Adrenal gland (tissue), 12 donors: ENCODE data around the gene NCK1. TPM values are rescaled to one million over a fixed set of nuclear protein-coding genes. Genes with fewer than 3 reads are reported as not detected.

Experiments used
- DNase-seq, 7 donors: peaks; one replicate each; pipeline ENCODE4 v3.0.0-alpha.2; 2019 to 2020
- H3K27ac ChIP-seq, 5 donors: fragments of 200-600 bp; sonication (generic) in 4 of 5; 1 replicate in 3 of 5; 2 replicates in 2 of 5; pipeline versions ENCODE4 v1.5.1 to v1.8.0; 2016 to 2020; ENCODE audit warnings: mild to moderate bottlenecking in 1 of 5
- H3K27me3 ChIP-seq: fragments of 200-600 bp; 2 replicates; pipeline ENCODE4 v1.8.0; 2021
- H3K36me3 ChIP-seq, 2 donors: fragments of 200-600 bp; replicated peaks in 1 of 2; 1 replicate in 1 of 2; 2 replicates in 1 of 2; pipeline versions ENCODE4 v1.5.1 to v1.8.0; 2018 to 2022
- H3K4me1 ChIP-seq, 2 donors: fragments of 200-600 bp; replicated peaks in 1 of 2; 1 replicate in 1 of 2; 2 replicates in 1 of 2; pipeline versions ENCODE4 v1.5.1 to v1.8.0; 2018 to 2021
- H3K4me3 ChIP-seq, 4 donors: fragments of 200-600 bp; sonication (generic) in 3 of 4; one replicate each; pipeline ENCODE4 v1.5.1; 2016 to 2018
- H3K9me3 ChIP-seq, 3 donors: fragments of 200-600 bp; sonication (generic) in 1 of 3; replicated peaks in 1 of 3; 1 replicate in 2 of 3; 2 replicates in 1 of 3; pipeline versions ENCODE4 v1.5.1 to v1.8.0; 2016 to 2021
- CTCF ChIP-seq, 6 experiments: fragments of 450-650 bp in 4 of 6; fragments of 200-600 bp in 2 of 6; sonication (generic) in 1 of 6; IDR thresholded peaks; 1 replicate in 5 of 6; 2 replicates in 1 of 6; pipeline versions ENCODE4 v1.5.1 to v1.8.0; 2016 to 2021; ENCODE audit warnings: antibody characterized with exemption in 6 of 6, mild to moderate bottlenecking in 2 of 6, moderate library complexity in 1 of 6
- POLR2A ChIP-seq, 2 donors: fragments of 450-650 bp; IDR thresholded peaks; one replicate each; pipeline ENCODE4 v1.6.1; 2017; ENCODE audit warnings: antibody characterized with exemption in 2 of 2, mild to moderate bottlenecking in 2 of 2, moderate library complexity in 1 of 2
- WGBS, 4 donors: extraction: QIAGEN DNeasy Blood & Tissue Kit in 2 of 4; methylation state at CpG; one replicate each; pipeline versions ENCODE4 v1.1.5 to v1.1.7; 2013 to 2017; 5-methylcytosine and 5-hydroxymethylcytosine counted together
- intact Hi-C, 2 donors: fragments of 100-400 bp; cut with DNase I; formaldehyde crosslinking; loops; one replicate each; pipeline versions ENCODE4 v1.14.1 to v1.15.0; 2022 to 2023
- polyA plus RNA-seq, 3 donors: library from polyadenylated mRNA; stranded (reverse); fragments of 200-250 nt in 2 of 3; fragments of 350-450 nt in 1 of 3; fragmentation: Illumina TruSeq in 1 of 3; extraction: RNeasy Lipid Tissue Mini Kit (QIAGEN cat#74804) in 1 of 3; gene quantifications; one replicate each; pipeline ENCODE4 v1.2.3, GENCODE V29; 2013 to 2014
- total RNA-seq, 9 donors: library from RNA; depleted of rRNA in 4 of 9; stranded (reverse); fragments of >200 nt in 4 of 9; fragments of 120-200 nt in 1 of 9; fragmentation: NEBNext Ultra II Directional in 1 of 9; extraction: Animal tissue kit (Norgen Biotek cat#: 25700) in 1 of 9; gene quantifications; one replicate each; pipeline versions ENCODE4 v1.1.0 to v1.2.4, GENCODE V29; 2013 to 2023
- donor health status: healthy with polysubstance abuse.
- donor health status: Bipolar disorder and iron deficiency.
- donor health status: DM: yes; HTN: yes; CAD: no.
- donor health status: DM: no; HTN: no; CAD: no.
- donor health status: DM: no; HTN: no; CAD: no.
- donor health status: DM: yes; HTN: yes; CAD: no.

NCK1 gene
- total and polyA plus RNA-seq, 12 donors, result 6.0 to 59.2 (median 36.3) TPM

DNA sequence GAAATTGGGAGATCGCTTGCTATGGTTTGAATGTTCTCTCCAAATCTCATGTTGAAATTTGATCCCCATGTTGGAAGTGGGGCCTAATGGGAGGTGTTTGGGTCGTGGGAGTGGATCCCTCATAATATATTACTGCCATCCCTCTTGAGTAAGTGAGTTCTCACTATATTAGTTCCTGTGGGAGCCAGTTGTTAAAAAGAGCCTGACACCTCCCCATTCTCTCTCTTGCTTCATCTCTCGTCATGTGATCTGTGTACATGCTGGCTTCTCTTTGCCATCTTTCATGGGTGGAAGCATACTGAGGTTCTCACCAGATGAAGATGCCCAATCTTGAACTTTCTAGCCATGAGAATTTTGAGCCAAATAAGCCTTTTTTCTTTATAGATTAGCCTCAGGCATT, 52.7 kb downstream of the NCK1 start:
- H3K4me1 ChIP-seq, result peaks cover 14 to 42% of the 10 kb centered on the region in 2 donors
- no peak for DNase-seq
- H3K9me3 ChIP-seq, result no peaks in the 10 kb centered on the region
- no peaks in the 10 kb centered on the region for H3K36me3 ChIP-seq
- 85 to 90% (median 86%) methylated on average over 3 of the region's 3 CpGs for WGBS, 4 donors
- H3K27me3 ChIP-seq, result no peaks in the 10 kb centered on the region
- intact Hi-C loops, result no loop called here
- no peak overlapping the region for H3K27ac ChIP-seq
- no peak overlapping the region for H3K4me3 ChIP-seq
- no peak for TF ChIP-seq POLR2A (IDR thresholded peaks at IDR 0.05)
- TF ChIP-seq CTCF (IDR thresholded peaks at IDR 0.05), result no peak

DNA sequence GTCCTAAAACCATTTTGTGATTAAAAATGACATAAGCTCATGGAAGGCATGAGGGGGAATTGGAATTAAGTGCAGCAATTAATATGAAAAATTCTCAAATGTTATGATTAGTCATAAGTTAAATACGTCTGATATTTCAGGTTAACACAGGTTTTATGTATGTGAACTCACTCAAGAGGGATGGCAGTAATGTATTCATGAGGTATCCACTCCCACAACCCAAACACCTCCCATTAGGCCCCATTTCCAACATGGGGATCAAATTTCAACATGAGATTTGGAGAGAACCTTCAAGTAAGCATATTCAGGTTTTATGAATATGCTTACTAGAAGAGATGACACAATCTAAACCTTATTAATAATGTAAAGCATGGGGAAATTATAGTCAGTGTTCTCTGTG, 54.2 kb downstream of the NCK1 start:
- Histone ChIP-seq H3K27me3 (no peaks in the 10 kb centered on the region), H3K9me3 (no peaks in the 10 kb centered on the region), H3K27ac (no peak overlapping the region), H3K4me1 (peaks cover 14 to 33% of the 10 kb centered on the region in 2 donors), H3K36me3 (no peaks in the 10 kb centered on the region), H3K4me3 (no peak overlapping the region)
- no peak for DNase-seq
- intact Hi-C loops, result no loop called here
- 86 to 95% (median 90%) methylated on average over 1 of the region's 1 CpG for WGBS, 4 donors
- no peak for TF ChIP-seq CTCF (IDR thresholded peaks at IDR 0.05)
- TF ChIP-seq POLR2A (IDR thresholded peaks at IDR 0.05), result no peak

- no peak for DNase-seq
- Histone ChIP-seq H3K27ac (no peak overlapping the region), H3K4me3 (no peak overlapping the region)
Observed at GRCh38 chr3:136919799-136920580, 58.0 kb downstream of the NCK1 start.

More at GRCh38 chr3:136919799-136920580, 58.0 kb downstream of the NCK1 start:
- H3K9me3 ChIP-seq, result no peaks in the 10 kb centered on the region
- H3K36me3 ChIP-seq, result no peaks in the 10 kb centered on the region
- TF ChIP-seq CTCF (IDR thresholded peaks at IDR 0.05), result no peak
- TF ChIP-seq POLR2A (IDR thresholded peaks at IDR 0.05), result no peak
- no peaks in the 10 kb centered on the region for H3K27me3 ChIP-seq
- intact Hi-C loops, result no loop called here
- peaks cover 7 to 31% of the 10 kb centered on the region in 2 donors for H3K4me1 ChIP-seq
- 62 to 69% (median 63%) methylated on average over 1 of the region's 1 CpG for WGBS, 4 donors
